ENCODE results near the gene NFIX. TPM values are rescaled to one million over a fixed set of nuclear protein-coding genes. Genes with fewer than 3 reads are reported as not detected.

The NFIX gene
- total RNA-seq, 1 experiment from 2014 or later = 16.4 TPM

- CTCF ChIA-PET = interaction anchor here (1.2 to 1.7 kb wide), 2 partner anchors 9 to 47 kb away, joined by 3 to 5 read pairs; no protein-coding TSS in a partner anchor
- Mint-ChIP-seq H3K9me3 (ENCODE audit: low read depth, unreplicated experiment) (no peaks in the 10 kb centered on the region), H3K4me3 (ENCODE audit: low read depth, unreplicated experiment) (no peak overlapping the region), H3K27me3 (ENCODE audit: unreplicated experiment) (no peaks in the 10 kb centered on the region), H3K27ac (ENCODE audit: unreplicated experiment) (no peak overlapping the region), H3K36me3 (ENCODE audit: insufficient read depth, unreplicated experiment) (peaks cover 5% of the 10 kb centered on the region), H3K4me1 (ENCODE audit: low read depth, unreplicated experiment) (no peaks in the 10 kb centered on the region)
- TF ChIP-seq CTCF (IDR thresholded peaks at IDR 0.05; ENCODE audit: unreplicated experiment) = no peak
- BruUV-seq (replicated peaks) = no TSS peak
- DNase-seq = no peak
- intact Hi-C loops (cut with micrococcal nuclease; ENCODE audit: unreplicated experiment) = no loop called here
Measured at GRCh38 chr19:13014101-13014920, 19.0 kb downstream of the NFIX start.

GRCh38 chr19:13014921-13015280 is 19.6 kb downstream of the NFIX start:
- intact Hi-C loops (cut with micrococcal nuclease; ENCODE audit: unreplicated experiment) = no loop called here
- BruUV-seq (replicated peaks) = no TSS peak
- no peaks in the 10 kb centered on the region for H3K9me3 Mint-ChIP-seq (ENCODE audit: low read depth, unreplicated experiment)

GRCh38 chr19:13015361-13016223 is 20.3 kb downstream of the NFIX start:
- H3K27ac Mint-ChIP-seq (ENCODE audit: unreplicated experiment) = no peak overlapping the region
- peaks cover 5% of the 10 kb centered on the region for H3K36me3 Mint-ChIP-seq (ENCODE audit: insufficient read depth, unreplicated experiment)
- no peak for TF ChIP-seq CTCF (IDR thresholded peaks at IDR 0.05; ENCODE audit: unreplicated experiment)
- no peak for DNase-seq
- no peaks in the 10 kb centered on the region for H3K27me3 Mint-ChIP-seq (ENCODE audit: unreplicated experiment)
- no peaks in the 10 kb centered on the region for H3K9me3 Mint-ChIP-seq (ENCODE audit: low read depth, unreplicated experiment)
- H3K4me3 Mint-ChIP-seq (ENCODE audit: low read depth, unreplicated experiment) = no peak overlapping the region
- intact Hi-C loops (cut with micrococcal nuclease; ENCODE audit: unreplicated experiment) = no loop called here
- BruUV-seq (replicated peaks) = no TSS peak
- H3K4me1 Mint-ChIP-seq (ENCODE audit: low read depth, unreplicated experiment) = no peaks in the 10 kb centered on the region
- CTCF ChIA-PET = no interaction called here

More at GRCh38 chr19:13014921-13015280, 19.6 kb downstream of the NFIX start:
- CTCF ChIA-PET = no interaction called here
- DNase-seq = no peak
- Mint-ChIP-seq H3K27ac (ENCODE audit: unreplicated experiment) (no peak overlapping the region), H3K4me3 (ENCODE audit: low read depth, unreplicated experiment) (no peak overlapping the region), H3K27me3 (ENCODE audit: unreplicated experiment) (no peaks in the 10 kb centered on the region), H3K36me3 (ENCODE audit: insufficient read depth, unreplicated experiment) (peaks cover 5% of the 10 kb centered on the region), H3K4me1 (ENCODE audit: low read depth, unreplicated experiment) (no peaks in the 10 kb centered on the region)
- no peak for TF ChIP-seq CTCF (IDR thresholded peaks at IDR 0.05; ENCODE audit: unreplicated experiment)

- Mint-ChIP-seq H3K36me3 (ENCODE audit: insufficient read depth, unreplicated experiment) (peaks cover 5% of the 10 kb centered on the region), H3K9me3 (ENCODE audit: low read depth, unreplicated experiment) (no peaks in the 10 kb centered on the region), H3K4me3 (ENCODE audit: low read depth, unreplicated experiment) (no peak overlapping the region), H3K27me3 (ENCODE audit: unreplicated experiment) (no peaks in the 10 kb centered on the region), H3K4me1 (ENCODE audit: low read depth, unreplicated experiment) (no peaks in the 10 kb centered on the region), H3K27ac (ENCODE audit: unreplicated experiment) (no peak overlapping the region)
- no peak for TF ChIP-seq CTCF (IDR thresholded peaks at IDR 0.05; ENCODE audit: unreplicated experiment)
- no peak for DNase-seq
- intact Hi-C loops (cut with micrococcal nuclease; ENCODE audit: unreplicated experiment) = no loop called here
- CTCF ChIA-PET = no interaction called here
- BruUV-seq (replicated peaks) = no TSS peak
Measured at GRCh38 chr19:13016245-13016627, 21.0 kb downstream of the NFIX start.
